Neural cell (in vitro differentiated cells): Measurements from ENCODE around the gene HS6ST3.

Source experiments
- MXI1 ChIP-seq: fragments of 450-650 bp; conservative IDR thresholded peaks from 2 replicates; pipeline ENCODE4 v1.6.1; 2014; ENCODE audit warnings: antibody characterized with exemption, mild to moderate bottlenecking; ENCODE audit not compliant: poor library complexity, severe bottlenecking
- REST ChIP-seq: IDR thresholded peaks from 2 replicates; pipeline ENCODE4 v1.6.1; 2012; ENCODE audit warnings: borderline replicate concordance

GRCh38 chr13:96373597-96373996 is 283.7 kb downstream of the HS6ST3 start:
- TF ChIP-seq REST (peak; percentile 68), MXI1 (no peak)
